HEK293 (cell line): ENCODE data around the gene SLC28A3.

Source experiments
- CTCF ChIA-PET: fragments of 350-600 bp; formaldehyde crosslinking; extraction: SDS; loops from one replicate; lab custom pipeline; 2021; ENCODE audit warnings: antibody characterized with exemption; lab: Yijun Ruan, JAX
- POLR2A ChIA-PET: fragments of 300-600 bp; formaldehyde crosslinking; extraction: SDS; loops from one replicate; lab custom pipeline; 2020; ENCODE audit warnings: antibody characterized with exemption, inconsistent platforms; lab: Yijun Ruan, JAX
- H3K27ac ChIP-seq: fragments of 200-500 bp; sonication (Bioruptor generic); 2 replicates; pipeline ENCODE4 v1.5.1; 2014; ENCODE audit warnings: low read depth, low read length, control low read depth, inconsistent platforms; ENCODE audit errors: extremely low read depth
- H3K36me3 ChIP-seq, 2 experiments: fragments of 200-500 bp in 1 of 2; sonication (Bioruptor generic) in 1 of 2; 1 replicate in 1 of 2; 2 replicates in 1 of 2; pipeline ENCODE4 v1.5.1; 2014 to 2017; ENCODE audit warnings: inconsistent platforms in 2 of 2, low read length in 2 of 2; ENCODE audit not compliant: control insufficient read depth in 2 of 2, insufficient read depth in 1 of 2
- H3K4me1 ChIP-seq: fragments of 200-500 bp; sonication (Bioruptor generic); 2 replicates; pipeline ENCODE4 v1.5.1; 2014; ENCODE audit warnings: mild to moderate bottlenecking, low read length, inconsistent platforms; ENCODE audit not compliant: control insufficient read depth, insufficient read depth
- H3K4me3 ChIP-seq: 2 replicates; pipeline ENCODE4 v1.5.1; 2011; ENCODE audit warnings: low read depth, mild to moderate bottlenecking, control low read depth, low read length, moderate library complexity
- H3K9me3 ChIP-seq: fragments of 200-500 bp; sonication (Bioruptor generic); 2 replicates; pipeline ENCODE4 v1.5.1; 2014; ENCODE audit warnings: low read depth, low read length, inconsistent platforms; ENCODE audit not compliant: control insufficient read depth, insufficient read depth
- GLI4 ChIP-seq: fragments of 450-650 bp; formaldehyde crosslinking; IDR thresholded peaks from 2 replicates; pipeline ENCODE4 v1.5.1; 2016; ENCODE audit warnings: missing biosample characterization, missing genetic modification characterization
- HOXD13 ChIP-seq: sonication (generic); formaldehyde crosslinking; IDR thresholded peaks from 2 replicates; pipeline ENCODE4 v1.8.0; 2022; ENCODE audit warnings: missing genetic modification reagents, borderline replicate concordance
- KLF7 ChIP-seq: fragments of 450-650 bp; formaldehyde crosslinking; IDR thresholded peaks from 2 replicates; pipeline ENCODE4 v1.5.1; 2016; ENCODE audit warnings: missing biosample characterization, missing genetic modification characterization, borderline replicate concordance
- SALL2 ChIP-seq: fragments of 450-650 bp; formaldehyde crosslinking; IDR thresholded peaks from 2 replicates; pipeline ENCODE4 v1.5.0; 2017; ENCODE audit warnings: missing biosample characterization, mild to moderate bottlenecking, missing genetic modification characterization, borderline replicate concordance
- SCRT1 ChIP-seq: fragments of 450-650 bp; formaldehyde crosslinking; IDR thresholded peaks from 2 replicates; pipeline ENCODE4 v1.5.1; 2016; ENCODE audit warnings: missing biosample characterization, missing genetic modification characterization, borderline replicate concordance
- TCF7L2 ChIP-seq: IDR thresholded peaks from 2 replicates; pipeline ENCODE4 v1.6.1; 2011; ENCODE audit warnings: low read depth, mild to moderate bottlenecking, inconsistent platforms, low read length, moderate library complexity, borderline replicate concordance
- YY2 ChIP-seq: fragments of 450-650 bp; formaldehyde crosslinking; IDR thresholded peaks from 2 replicates; pipeline ENCODE4 v1.5.1; 2016; ENCODE audit warnings: missing biosample characterization, missing genetic modification characterization
- ZBTB21 ChIP-seq: fragments of 450-650 bp; formaldehyde crosslinking; IDR thresholded peaks from 2 replicates; pipeline ENCODE4 v1.5.1; 2017; ENCODE audit warnings: missing biosample characterization, missing genetic modification characterization
- ZBTB26 ChIP-seq: fragments of 450-650 bp; formaldehyde crosslinking; optimal IDR thresholded peaks from 2 replicates; pipeline ENCODE3; 2016; ENCODE audit warnings: missing biosample characterization, mild to moderate bottlenecking, missing genetic modification characterization
- ZBTB49 ChIP-seq: fragments of 450-650 bp; formaldehyde crosslinking; IDR thresholded peaks from 2 replicates; pipeline ENCODE4 v1.5.1; 2016; ENCODE audit warnings: missing biosample characterization, missing genetic modification characterization, low read depth
- ZFHX2 ChIP-seq: fragments of 450-650 bp; formaldehyde crosslinking; conservative IDR thresholded peaks from 2 replicates; pipeline ENCODE4 v1.5.1; 2016; ENCODE audit warnings: missing biosample characterization, missing genetic modification characterization
- ZNF18 ChIP-seq: fragments of 450-650 bp; formaldehyde crosslinking; IDR thresholded peaks from 2 replicates; pipeline ENCODE4 v1.5.1; 2016; ENCODE audit warnings: missing biosample characterization, missing genetic modification characterization
- ZNF37A ChIP-seq: fragments of 450-650 bp; IDR thresholded peaks from 2 replicates; pipeline ENCODE4 v1.5.1; 2018; ENCODE audit warnings: missing biosample characterization, missing genetic modification characterization
- ZNF629 ChIP-seq: fragments of 450-650 bp; formaldehyde crosslinking; IDR thresholded peaks from 2 replicates; pipeline ENCODE4 v1.5.1; 2017; ENCODE audit warnings: missing biosample characterization, missing genetic modification characterization
- ZNF707 ChIP-seq: fragments of 450-650 bp; formaldehyde crosslinking; IDR thresholded peaks from 2 replicates; pipeline ENCODE4 v1.5.1; 2016; ENCODE audit warnings: missing biosample characterization, missing genetic modification characterization
- ZNF785 ChIP-seq: fragments of 450-650 bp; formaldehyde crosslinking; IDR thresholded peaks from 2 replicates; pipeline ENCODE4 v1.5.1; 2016; ENCODE audit warnings: missing biosample characterization, missing genetic modification characterization
- ZNF843 ChIP-seq: fragments of 450-650 bp; formaldehyde crosslinking; IDR thresholded peaks from 2 replicates; pipeline ENCODE4 v1.5.1; 2016; ENCODE audit warnings: missing biosample characterization, missing genetic modification characterization
- TF ChIP-seq, protein P1 (sequence below): fragments of 450-650 bp; formaldehyde crosslinking; IDR thresholded peaks from 2 replicates; pipeline ENCODE4 v1.5.1; 2016; ENCODE audit warnings: missing biosample characterization, missing genetic modification characterization

The SLC28A3 gene

GRCh38 chr9:84235511-84235910, 105.0 kb downstream of the SLC28A3 start:
- no peak overlapping the region for H3K27ac ChIP-seq
- TF ChIP-seq GLI4 (no peak), YY2 (tag by site-specific recombination) (no peak), ZFHX2 (tag by site-specific recombination) (no peak)
- TF ChIP-seq, all 188 proteins: peak for 0
- POLR2A ChIA-PET = no interaction called here
- CTCF ChIA-PET = interaction anchor here (1.2 kb wide), 1 partner anchor 8 kb away, joined by 5 read pairs; no protein-coding TSS in a partner anchor
- no peaks in the 10 kb centered on the region for H3K4me1 ChIP-seq
- no peak overlapping the region for H3K4me3 ChIP-seq
- H3K36me3 ChIP-seq = no peaks in the 10 kb centered on the region
- no peaks in the 10 kb centered on the region for H3K9me3 ChIP-seq

DNA sequence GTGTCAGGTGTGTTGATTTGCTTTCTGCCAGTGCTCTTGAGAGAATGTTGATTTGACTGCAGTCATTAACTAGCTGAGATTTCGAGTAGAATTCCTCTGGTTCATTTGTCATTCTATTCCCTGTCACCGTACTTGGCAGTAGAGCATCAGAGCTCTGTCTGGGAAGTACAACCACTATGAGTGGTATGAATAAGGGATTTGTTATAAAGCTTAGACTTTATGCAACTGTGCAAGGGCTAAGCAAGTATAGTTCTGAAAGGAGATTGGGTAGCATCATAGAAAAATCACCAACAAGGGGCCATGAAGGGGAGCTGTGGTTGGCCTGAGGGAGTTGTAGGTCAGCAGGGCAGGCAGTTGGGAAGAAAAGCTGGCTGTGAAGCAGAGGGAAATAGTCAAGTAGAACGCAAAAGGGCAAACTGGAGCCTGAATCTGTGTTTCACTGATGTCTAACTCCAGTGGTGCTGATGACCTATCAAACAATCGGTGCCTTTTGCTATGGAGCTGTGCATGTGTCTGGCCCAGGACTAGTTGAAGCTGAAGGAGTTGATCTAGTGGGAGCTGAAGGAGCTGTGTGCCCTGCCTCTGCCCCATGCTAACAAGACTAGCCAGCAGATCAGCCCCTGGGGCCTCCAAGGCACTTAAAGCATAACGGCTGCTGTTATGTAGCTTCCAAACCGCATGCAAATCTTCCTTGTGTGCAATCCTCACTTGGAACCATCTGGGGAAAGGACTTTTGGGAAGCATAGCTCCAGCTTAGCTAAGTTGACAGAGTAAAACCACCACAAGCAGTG, 110.0 kb downstream of the SLC28A3 start:
- no peak overlapping the region for H3K4me3 ChIP-seq
- H3K36me3 ChIP-seq = no peaks in the 10 kb centered on the region
- H3K9me3 ChIP-seq = no peaks in the 10 kb centered on the region
- CTCF ChIA-PET = interaction anchor here (1.5 to 2.9 kb wide), 3 partner anchors 8 to 58 kb away, joined by 5 to 10 read pairs (median 9); no protein-coding TSS in a partner anchor
- TF ChIP-seq ZBTB49 (no peak), ZBTB21 (no peak), ZNF707 (no peak), HOXD13 (CRISPR knock-in tag) (no peak), ZNF629 (tag by site-specific recombination) (no peak), ZNF37A (tag by site-specific recombination) (no peak), SCRT1 (tag by site-specific recombination) (no peak), ZNF785 (no peak), ZBTB26 (no peak), ZNF843 (tag by site-specific recombination) (no peak), KLF7 (tag by site-specific recombination) (no peak), ZNF18 (tag by site-specific recombination) (no peak), SALL2 (no peak), TCF7L2 (no peak)
- TF ChIP-seq, protein P1, sequence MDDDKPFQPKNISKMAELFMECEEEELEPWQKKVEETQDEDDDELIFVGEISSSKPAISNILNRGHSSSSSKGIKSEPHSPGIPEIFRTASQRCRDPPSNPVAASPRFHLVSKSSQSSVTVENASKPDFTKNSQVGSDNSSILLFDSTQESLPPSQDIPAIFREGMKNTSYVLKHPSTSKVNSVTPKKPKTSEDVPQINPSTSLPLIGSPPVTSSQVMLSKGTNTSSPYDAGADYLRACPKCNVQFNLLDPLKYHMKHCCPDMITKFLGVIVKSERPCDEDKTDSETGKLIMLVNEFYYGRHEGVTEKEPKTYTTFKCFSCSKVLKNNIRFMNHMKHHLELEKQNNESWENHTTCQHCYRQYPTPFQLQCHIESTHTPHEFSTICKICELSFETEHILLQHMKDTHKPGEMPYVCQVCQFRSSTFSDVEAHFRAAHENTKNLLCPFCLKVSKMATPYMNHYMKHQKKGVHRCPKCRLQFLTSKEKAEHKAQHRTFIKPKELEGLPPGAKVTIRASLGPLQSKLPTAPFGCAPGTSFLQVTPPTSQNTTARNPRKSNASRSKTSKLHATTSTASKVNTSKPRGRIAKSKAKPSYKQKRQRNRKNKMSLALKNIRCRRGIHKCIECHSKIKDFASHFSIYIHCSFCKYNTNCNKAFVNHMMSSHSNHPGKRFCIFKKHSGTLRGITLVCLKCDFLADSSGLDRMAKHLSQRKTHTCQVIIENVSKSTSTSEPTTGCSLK (tag by site-specific recombination) = no peak
- TF ChIP-seq, all 188 proteins: peak for 0
- Histone ChIP-seq H3K27ac (no peak overlapping the region), H3K4me1 (no peaks in the 10 kb centered on the region)
- POLR2A ChIA-PET = interaction anchor here (1.3 kb wide), 1 partner anchor 48 kb away, joined by 3 read pairs; no protein-coding TSS in a partner anchor
